GM12864 (cell line): ENCODE measurements around the gene LHPP.

ENCODE experiments used
- DNase-seq: peaks from one replicate; pipeline ENCODE4 v3.0.0-alpha.2; 2011; ENCODE audit warnings: low read depth
- H3K4me3 ChIP-seq: 2 replicates; pipeline ENCODE4 v1.5.1; 2011; ENCODE audit warnings: mild to moderate bottlenecking, low read depth, low read length, control low read depth
- CTCF ChIP-seq: IDR thresholded peaks from 2 replicates; pipeline ENCODE4 v1.5.1; 2011; ENCODE audit warnings: low read depth, mild to moderate bottlenecking, moderate library complexity, low read length, control low read depth, inconsistent platforms; ENCODE audit errors: missing control alignments

LHPP gene

DNA sequence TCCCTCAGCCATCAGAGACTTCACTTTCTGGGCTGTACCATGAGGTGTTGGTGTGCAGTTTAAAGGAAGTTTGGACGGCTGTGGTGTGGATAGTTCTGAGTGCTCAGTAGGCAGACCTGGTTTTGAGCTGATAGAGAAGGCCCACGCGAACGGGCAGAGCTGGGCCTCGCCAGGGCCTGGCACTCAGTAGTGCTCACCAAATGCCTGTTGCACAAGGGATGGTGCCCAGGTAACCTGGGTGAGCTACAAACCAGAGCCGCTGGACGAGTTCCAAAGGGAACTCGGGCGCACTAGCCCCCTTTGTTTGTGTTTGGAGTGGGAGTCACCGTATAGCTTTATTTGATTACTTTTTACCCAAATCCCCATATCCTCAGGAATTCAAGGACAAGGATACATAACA is 95.5 kb downstream of the LHPP start:
- no peak overlapping the region for H3K4me3 ChIP-seq
- no peak for TF ChIP-seq CTCF
- no peak for DNase-seq

DNA sequence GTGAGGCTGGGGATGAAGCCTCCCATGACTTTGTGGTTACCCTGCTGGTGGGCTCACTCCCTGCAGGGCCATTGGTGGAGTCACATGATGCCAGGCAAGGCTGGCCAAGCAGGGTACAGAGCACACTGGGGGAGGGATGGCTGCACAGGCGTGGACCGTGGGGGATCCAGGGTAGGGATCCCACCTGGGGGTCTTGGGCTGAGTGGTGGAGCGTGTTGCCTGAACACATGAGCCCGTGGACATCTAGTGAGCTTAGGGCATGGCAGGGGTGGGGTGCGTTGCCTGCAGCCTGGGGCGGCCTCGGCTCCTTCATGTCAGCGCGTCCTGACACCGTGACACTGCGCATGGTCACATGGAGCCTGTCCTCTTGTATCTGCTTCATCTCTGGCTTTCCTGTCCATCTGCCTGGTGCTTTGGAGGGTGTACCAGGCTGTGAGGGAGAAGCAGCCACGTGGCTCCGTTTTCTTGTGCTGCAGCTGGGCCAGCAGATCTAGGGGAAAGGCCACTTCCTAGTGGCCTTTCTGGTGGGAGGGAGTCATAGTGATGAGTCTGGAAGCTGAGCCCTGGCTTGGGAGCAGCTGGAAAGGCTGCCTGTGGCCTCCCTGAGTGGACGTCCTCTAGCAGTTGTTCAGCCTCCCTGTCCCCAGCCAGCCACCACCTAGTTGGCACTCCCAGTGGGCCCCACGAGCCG is 96.2 kb downstream of the LHPP start:
- H3K4me3 ChIP-seq: no peak overlapping the region
- TF ChIP-seq CTCF: no peak
- DNase-seq: no peak

- no peak overlapping the region for H3K4me3 ChIP-seq
- no peak for DNase-seq
- TF ChIP-seq CTCF: no peak
These were observed 97.0 kb downstream of the LHPP start for GRCh38 chr10:124558339-124559321.

- no peak for TF ChIP-seq CTCF
- DNase-seq: no peak
- H3K4me3 ChIP-seq: no peak overlapping the region
These were observed 97.9 kb downstream of the LHPP start for GRCh38 chr10:124559372-124560132.

- no peak for DNase-seq
- no peak overlapping the region for H3K4me3 ChIP-seq
- no peak for TF ChIP-seq CTCF
These were observed 98.9 kb downstream of the LHPP start for GRCh38 chr10:124560377-124561105.

DNA sequence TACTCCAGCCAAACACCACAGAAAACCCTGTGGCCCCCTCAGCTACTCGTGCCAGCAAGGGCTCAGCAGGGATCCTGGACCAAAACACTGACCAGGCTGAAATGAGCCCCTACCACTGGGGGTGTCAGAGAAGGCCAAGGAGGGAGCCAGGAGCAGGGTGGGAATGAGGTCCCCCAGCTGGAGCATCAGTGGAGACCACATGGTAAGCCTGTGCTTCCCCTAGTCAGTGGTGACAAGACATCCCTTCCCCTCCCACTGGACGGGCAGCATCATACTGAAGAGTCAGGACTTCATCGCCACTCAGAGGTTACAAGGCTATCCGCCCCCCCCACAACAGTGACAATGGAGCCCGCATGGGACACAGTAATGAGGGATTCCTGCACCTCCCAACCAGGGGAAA is 99.6 kb downstream of the LHPP start:
- no peak for TF ChIP-seq CTCF
- H3K4me3 ChIP-seq: no peak overlapping the region
- no peak for DNase-seq
